ENCODE results near the gene MED10.
"Not testable (repeated sequence)": the region's sequence is repeated elsewhere in the genome, so short reads cannot be mapped to it uniquely, and the experiment has no call there.

Gene MED10

GRCh38 chr5:6373081-6373846 is 5.1 kb downstream of the MED10 start:
- no peak for DNase-seq (ENCODE audit: low read depth in 3 of 3)

- no peak for DNase-seq (ENCODE audit: low read depth in 3 of 3)
Observed at GRCh38 chr5:6372251-6373080, 5.9 kb downstream of the MED10 start.

GRCh38 chr5:6371079-6371810 is 7.1 kb downstream of the MED10 start:
- DNase-seq (ENCODE audit: low read depth in 3 of 3) = no peak

GRCh38 chr5:6370580-6370979 is 7.8 kb downstream of the MED10 start:
- DNase-seq (ENCODE audit: low read depth in 3 of 3) = no peak

GRCh38 chr5:6365977-6366590 is 12.3 kb downstream of the MED10 start:
- DNase-seq (ENCODE audit: low read depth in 3 of 3) = no peak

GRCh38 chr5:6365142-6365976 is 13.0 kb downstream of the MED10 start:
- no peak for DNase-seq (ENCODE audit: low read depth in 3 of 3)

- not testable (repeated sequence) for DNase-seq (ENCODE audit: low read depth in 3 of 3)
Observed at GRCh38 chr5:6363454-6364011, 14.8 kb downstream of the MED10 start.

- no peak for DNase-seq (ENCODE audit: low read depth in 3 of 3)
Observed at GRCh38 chr5:6362846-6363245, 15.5 kb downstream of the MED10 start.

GRCh38 chr5:6361101-6361500 is 17.2 kb downstream of the MED10 start:
- DNase-seq (ENCODE audit: low read depth in 3 of 3) = no peak

- DNase-seq (ENCODE audit: low read depth in 3 of 3) = no peak
Observed at GRCh38 chr5:6360323-6361072, 17.8 kb downstream of the MED10 start.

- no peak for DNase-seq (ENCODE audit: low read depth in 3 of 3)
Observed at GRCh38 chr5:6359555-6360322, 18.6 kb downstream of the MED10 start.

GRCh38 chr5:6358434-6358820 is 19.9 kb downstream of the MED10 start:
- no peak for DNase-seq (ENCODE audit: low read depth in 3 of 3)

- not testable (repeated sequence) for DNase-seq (ENCODE audit: low read depth in 3 of 3)
Observed at GRCh38 chr5:6357817-6358433, 20.4 kb downstream of the MED10 start.

GRCh38 chr5:6356578-6357164 is 21.7 kb downstream of the MED10 start:
- no peak for DNase-seq (ENCODE audit: low read depth in 3 of 3)

- DNase-seq (ENCODE audit: low read depth in 3 of 3) = no peak
Observed at GRCh38 chr5:6355294-6355693, 23.1 kb downstream of the MED10 start.

- no peak for DNase-seq (ENCODE audit: low read depth in 3 of 3)
Observed at GRCh38 chr5:6354848-6355247, 23.5 kb downstream of the MED10 start.

- no peak for DNase-seq (ENCODE audit: low read depth in 3 of 3)
Observed at GRCh38 chr5:6353602-6354302, 24.6 kb downstream of the MED10 start.
